ENCODE measurements around the gene IFNA4.
"Not testable (repeated sequence)": the region's sequence is repeated elsewhere in the genome, so short reads cannot be mapped to it uniquely, and the experiment has no call there.

The IFNA4 gene

DNA sequence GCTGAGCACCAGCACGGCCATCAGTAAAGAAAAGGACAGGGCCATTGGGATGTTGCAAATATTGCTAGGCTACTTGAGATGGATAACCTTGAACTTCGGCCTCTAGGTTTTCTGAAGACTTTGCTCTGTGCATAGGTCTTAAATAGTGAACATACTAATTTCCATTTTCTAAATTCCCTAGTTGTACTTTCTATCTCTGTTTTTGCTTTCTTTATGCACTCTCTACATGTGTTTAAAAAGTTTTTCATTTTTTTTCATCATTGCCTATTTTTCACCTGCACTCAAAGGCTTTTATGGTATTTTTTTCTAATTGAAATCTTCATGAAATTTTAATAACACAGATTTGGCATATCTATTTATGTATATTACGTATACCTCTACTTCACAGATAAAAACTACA, at the start of gene IFNA4:
Gene IFNA4 (minus strand): TSS at position 101 of the 400 bp plus-strand sequence. CDS start 56 bp downstream, at position 45.
- not testable (repeated sequence) for DNase-seq (ENCODE audit: low read depth in 3 of 3)

GRCh38 chr9:21236360-21236714, 49.0 kb upstream of the IFNA4 start:
- DNase-seq (ENCODE audit: low read depth in 3 of 3): not testable (repeated sequence)

- DNase-seq (ENCODE audit: low read depth in 3 of 3): not testable (repeated sequence)
Observed at GRCh38 chr9:21235468-21236359, 48.3 kb upstream of the IFNA4 start.

- no peak for DNase-seq (ENCODE audit: low read depth in 3 of 3)
Observed at GRCh38 chr9:21234153-21234687, 46.8 kb upstream of the IFNA4 start.

GRCh38 chr9:21233258-21233657, 45.9 kb upstream of the IFNA4 start:
- no peak for DNase-seq (ENCODE audit: low read depth in 3 of 3)

GRCh38 chr9:21228122-21228521, 40.7 kb upstream of the IFNA4 start, which contains the start of gene IFNA17:
IFNA17 (minus strand) TSS chr9:21228222; CDS start chr9:21228173, 49 bp downstream.
- no peak for DNase-seq (ENCODE audit: low read depth in 3 of 3)

DNA sequence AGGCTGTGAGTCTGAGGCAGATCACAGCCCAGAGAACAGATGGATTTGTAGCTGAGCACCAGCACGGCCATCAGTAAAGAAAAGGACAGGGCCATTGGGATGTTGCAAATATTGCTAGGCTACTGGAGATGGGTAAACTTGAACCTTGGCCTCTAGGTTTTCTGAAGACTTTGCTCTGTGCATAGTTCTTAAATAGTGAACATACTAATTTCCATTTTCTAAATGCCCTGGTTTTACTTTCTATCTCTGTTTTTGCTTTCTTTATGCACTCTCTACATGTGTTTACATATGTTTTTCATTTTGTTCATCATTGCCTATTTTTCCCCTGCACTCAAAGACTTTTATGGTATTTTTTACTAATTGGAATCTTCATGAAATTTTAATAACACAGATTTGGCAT, 29.8 kb upstream of the IFNA4 start, which contains the start of gene IFNA16:
Gene IFNA16 (minus strand): TSS at position 101 of the 400 bp plus-strand sequence. CDS start 6 bp downstream, at position 95.
- not testable (repeated sequence) for DNase-seq (ENCODE audit: low read depth in 3 of 3)

GRCh38 chr9:21213411-21214326, 26.3 kb upstream of the IFNA4 start:
- not testable (repeated sequence) for DNase-seq (ENCODE audit: low read depth in 3 of 3)

DNA sequence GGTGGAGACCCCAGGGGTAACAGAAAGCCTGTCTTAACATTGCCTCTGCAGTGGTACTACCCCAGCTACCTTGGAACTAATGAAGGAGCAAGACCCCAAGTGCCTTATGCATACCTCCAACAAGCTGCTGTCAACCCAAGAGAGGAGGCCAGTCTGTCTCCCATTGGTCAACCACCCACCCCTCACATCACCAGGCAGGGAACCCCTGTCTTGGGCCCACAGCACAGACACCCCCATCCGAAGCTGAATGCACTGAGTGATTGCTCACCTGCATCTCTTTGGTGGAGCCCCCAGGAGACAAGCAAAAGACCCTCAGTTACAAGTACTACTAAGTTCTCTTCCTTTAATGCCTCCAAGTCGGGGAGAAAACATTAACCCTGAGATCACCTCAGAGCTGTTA, 24.8 kb upstream of the IFNA4 start:
- DNase-seq (ENCODE audit: low read depth in 3 of 3): not testable (repeated sequence)

GRCh38 chr9:21210782-21211181, 23.4 kb upstream of the IFNA4 start:
- DNase-seq (ENCODE audit: low read depth in 3 of 3): not testable (repeated sequence)

GRCh38 chr9:21210311-21210710, 22.9 kb upstream of the IFNA4 start:
- no peak for DNase-seq (ENCODE audit: low read depth in 3 of 3)

- not testable (repeated sequence) for DNase-seq (ENCODE audit: low read depth in 3 of 3)
Observed at GRCh38 chr9:21207043-21207442, 19.7 kb upstream of the IFNA4 start, which contains the start of gene IFNA10. IFNA10 (minus strand) TSS chr9:21207143; CDS start chr9:21207097, 46 bp downstream.

GRCh38 chr9:21205204-21205603, 17.8 kb upstream of the IFNA4 start:
- DNase-seq (ENCODE audit: low read depth in 3 of 3): no peak

GRCh38 chr9:21202105-21202504, 14.7 kb upstream of the IFNA4 start, which contains the start of gene IFNA7:
IFNA7 (minus strand) TSS chr9:21202205; CDS start chr9:21202165, 40 bp downstream.
- DNase-seq (ENCODE audit: low read depth in 3 of 3): not testable (repeated sequence)

DNA sequence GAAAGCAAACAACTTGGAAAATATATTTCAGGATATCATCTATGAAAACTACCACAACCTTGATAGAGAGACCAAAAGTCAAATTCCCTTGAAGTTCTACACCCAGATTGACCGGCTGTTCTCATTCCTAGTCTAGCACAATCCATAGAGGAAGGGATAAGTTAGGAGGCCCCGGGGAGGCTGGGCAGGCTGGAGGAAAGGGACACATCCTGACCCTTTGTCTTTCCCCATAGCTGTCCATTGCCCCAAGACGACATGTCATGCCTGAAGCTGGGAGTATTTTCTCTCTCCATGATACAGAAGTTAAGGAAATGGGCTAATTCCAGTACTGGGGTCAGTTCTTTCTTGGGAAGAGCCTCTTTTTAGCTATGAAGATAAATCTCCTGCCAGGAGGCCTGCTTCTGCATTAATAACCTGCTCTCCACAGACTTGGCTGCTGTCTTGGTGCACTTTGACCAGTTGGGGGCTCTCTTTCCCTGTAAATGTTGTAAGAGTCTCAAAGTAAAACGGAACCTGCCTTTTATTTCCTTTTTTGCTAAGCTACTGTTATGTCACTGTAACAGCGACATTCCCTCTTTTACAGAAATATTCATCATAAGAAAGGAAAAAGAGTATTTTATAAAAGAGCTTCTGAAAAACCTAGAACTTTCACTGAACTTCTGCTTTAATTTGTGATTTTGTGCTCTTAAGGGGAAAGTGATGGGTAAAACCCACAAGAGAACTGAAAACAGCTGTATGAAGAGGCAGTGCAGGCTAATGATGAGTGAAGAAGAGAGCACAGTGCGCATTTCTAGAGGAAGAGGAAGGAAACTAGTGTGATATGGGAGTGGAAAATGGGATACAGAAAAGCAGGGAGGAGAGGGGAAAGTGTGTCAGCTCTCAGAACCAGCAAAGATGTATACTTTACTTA, 7.7 kb upstream of the IFNA4 start:
- DNase-seq (ENCODE audit: low read depth in 3 of 3): not testable (repeated sequence)

DNA sequence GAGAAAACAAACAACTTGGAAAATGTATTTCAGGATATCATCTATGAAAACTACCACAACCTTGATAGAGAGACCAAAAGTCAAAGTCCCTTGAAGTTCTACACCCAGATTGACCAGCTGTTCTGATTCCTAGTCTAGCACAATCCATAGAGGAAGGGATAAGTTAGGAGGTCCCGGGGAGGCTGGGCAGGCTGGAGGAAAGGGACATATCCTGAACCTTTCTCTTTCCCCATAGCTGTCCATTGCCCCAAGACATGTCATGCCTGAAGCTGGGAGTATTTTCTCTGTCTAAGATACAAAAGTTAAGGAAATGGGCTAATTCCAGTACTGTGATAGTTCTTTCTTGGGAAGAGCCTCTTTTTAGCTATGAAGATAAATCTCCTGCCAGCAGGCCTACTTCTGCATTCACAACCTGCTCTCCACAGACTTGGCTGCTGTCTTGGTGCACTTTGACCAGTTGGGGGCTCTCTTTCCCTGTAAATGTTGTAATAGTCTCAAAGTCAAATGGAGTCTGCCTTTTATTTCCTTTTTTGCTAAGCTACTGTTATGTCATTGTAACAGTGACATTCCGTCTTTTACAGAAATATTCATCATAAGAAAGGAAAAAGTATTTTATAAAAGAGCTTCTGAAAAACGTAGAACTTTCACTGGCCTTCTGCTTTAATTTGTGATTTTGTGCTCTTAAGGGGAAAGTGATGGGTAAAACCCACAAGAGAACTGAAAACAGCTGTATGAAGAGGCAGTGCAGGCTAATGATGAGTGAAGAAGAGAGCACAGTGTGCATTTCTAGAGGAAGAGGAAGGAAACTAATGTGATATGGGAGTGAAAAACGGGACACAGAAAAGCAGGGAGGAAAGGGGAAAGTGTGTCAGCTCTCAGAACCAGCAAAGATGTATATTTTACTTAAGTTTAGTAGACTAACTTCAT, 4.3 kb downstream of the IFNA4 start:
- not testable (repeated sequence) for DNase-seq (ENCODE audit: low read depth in 3 of 3)

GRCh38 chr9:21174671-21175070, 12.7 kb downstream of the IFNA4 start:
- DNase-seq (ENCODE audit: low read depth in 3 of 3): no peak

- DNase-seq (ENCODE audit: low read depth in 3 of 3): no peak
Observed at GRCh38 chr9:21172156-21172555, 15.2 kb downstream of the IFNA4 start.

- no peak for DNase-seq (ENCODE audit: low read depth in 3 of 3)
Observed at GRCh38 chr9:21171351-21171750, 16.0 kb downstream of the IFNA4 start.

All from stimulated activated CD4-positive, alpha-beta T cell treated with anti-CD3 and anti-CD28 coated beads, TNF-alpha, amount 100 ng/mL, for 48 hours (primary cell).